ENCODE measurements around the gene FAM131C.
"Not testable (repeated sequence)": the region's sequence is repeated elsewhere in the genome, so short reads cannot be mapped to it uniquely, and the experiment has no call there.

DNA sequence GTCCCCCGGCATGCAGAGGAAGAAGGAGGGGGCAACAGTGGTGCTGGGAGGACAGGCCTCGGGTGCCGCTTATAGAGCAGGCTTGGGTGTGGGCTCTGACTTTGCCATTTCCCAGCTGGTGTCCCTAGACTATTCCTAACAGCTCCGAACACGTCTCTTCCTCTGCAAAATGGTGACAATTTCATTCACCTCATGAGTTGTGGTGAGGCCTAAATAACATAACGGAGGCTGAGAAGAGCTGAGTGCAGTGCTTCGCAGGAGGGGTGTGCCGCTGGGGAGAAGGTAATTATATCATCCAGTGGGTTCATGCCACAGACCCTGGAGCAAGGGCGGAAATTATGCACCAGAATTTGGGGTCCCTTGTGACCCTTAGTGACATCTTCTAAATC is 10.8 kb downstream of the FAM131C start:
- TF ChIP-seq ESRRA (IDR thresholded peaks at IDR 0.05; ENCODE audit: low read length); TAF1 (IDR thresholded peaks at IDR 0.05; ENCODE audit: borderline replicate concordance, low read depth, low read length): not testable (repeated sequence)

Measured in GM12878 (cell line).